ENCODE measurements around the gene RRP36. TPM values are rescaled to one million over a fixed set of nuclear protein-coding genes. Genes with fewer than 3 reads are reported as not detected.

RRP36 gene
- total and polyA plus RNA-seq, 9 of the 15 experiments (the other 6 are each of a cell fraction or from before 2014, with no cell fraction given), result 27.6 to 150 (median 114) TPM

DNA sequence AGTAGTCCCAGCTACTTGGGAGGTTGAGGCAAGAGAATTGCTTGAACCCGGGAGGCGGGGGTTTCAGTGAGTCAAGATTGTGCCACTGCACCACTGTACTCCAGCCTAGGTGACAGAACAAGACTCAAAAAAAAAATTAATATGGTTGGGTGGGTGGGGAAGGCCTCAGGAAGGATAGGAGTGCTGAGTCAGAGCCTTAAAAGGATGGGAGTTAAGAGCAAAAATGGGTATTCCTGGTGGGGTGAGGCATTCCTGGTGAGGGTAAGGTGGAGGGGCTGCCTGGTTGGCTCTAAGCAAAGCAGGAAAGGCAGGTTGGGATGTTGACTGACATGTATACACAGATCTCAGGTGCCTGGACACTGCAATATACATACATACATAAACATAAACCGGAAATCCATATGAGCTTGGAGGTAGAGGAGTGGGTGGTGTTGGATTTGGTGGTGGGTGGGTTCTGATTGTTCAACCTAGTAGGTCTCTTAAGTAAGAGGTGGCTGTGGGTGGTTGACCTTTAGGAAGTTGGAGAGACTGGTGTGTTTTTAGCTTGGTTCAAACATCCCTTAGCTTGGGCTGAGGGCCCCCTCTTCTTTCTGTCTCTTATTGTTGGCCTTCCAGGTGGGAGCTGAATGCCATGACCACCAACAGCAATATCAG, 1.2 kb upstream of the RRP36 start:
- ChIA-PET CTCF (ENCODE audit: low intra/inter-chr PET ratio) (no interaction called here), POLR2A (interaction anchor here (0.6 to 2.5 kb wide), 9 partner anchors 9 to 894 kb away, joined by 3 to 17 read pairs (median 4); partner anchors contain the start of genes CNPY3, CUL7 and PEX6)
- Histone ChIP-seq H3K36me3 (ENCODE audit: control insufficient read depth, insufficient read depth, low read length) (peaks cover 75% of the 10 kb centered on the region), H3K4me1 (replicated peaks in 1 of 2; ENCODE audit: control insufficient read depth in 2 of 2, insufficient read depth in 2 of 2, low read length in 2 of 2) (peaks cover 41% of the 10 kb centered on the region in 2 experiments), H2AFZ (ENCODE audit: low read depth, low read length) (no peak overlapping the region), H3K4me3 (no peak overlapping the region), H3K27me3 (ENCODE audit: control insufficient read depth in 2 of 2, insufficient read depth in 2 of 2, low read length in 2 of 2) (no peaks in the 10 kb centered on the region), H3K9me1 (ENCODE audit: control insufficient read depth, insufficient read depth, low read length) (no peaks in the 10 kb centered on the region), H3K9me3 (replicated peaks; ENCODE audit: control insufficient read depth, insufficient read depth, low read depth, low read length) (no peaks in the 10 kb centered on the region), H3K79me2 (ENCODE audit: control insufficient read depth, insufficient read depth, low read length) (peaks cover 65% of the 10 kb centered on the region), H3K4me2 (ENCODE audit: insufficient read depth, low read length) (peak overlapping the region; percentile 100), H4K20me1 (replicated peaks; ENCODE audit: control insufficient read depth, insufficient read depth, low read length) (no peaks in the 10 kb centered on the region), H3K9ac (ENCODE audit: insufficient read depth in 1 of 2, low read depth in 2 of 2, low read length in 2 of 2) (peak overlapping the region; percentile 82 to 94; a peak in 1 of 4 replicates), H3K27ac (ENCODE audit: extremely low read depth, low read depth, low read length) (peak overlapping the region; percentile 83)
- DNase-seq (ENCODE audit: extremely low read depth in 1 of 4, low spot score in 3 of 4) (no peak), FAIRE-seq (no peak), ATAC-seq (no peak)
- TF ChIP-seq C11orf30 (IDR thresholded peaks at IDR 0.05; ENCODE audit: low read depth) (peak; percentile 75), ZNF316 (IDR thresholded peaks at IDR 0.05) (peak; percentile 91), ZNF75A (CRISPR knock-in tag; IDR thresholded peaks at IDR 0.05) (no peak), FOXJ2 (tag; IDR thresholded peaks at IDR 0.05) (no peak), POLR3G (IDR thresholded peaks at IDR 0.05; ENCODE audit: extremely low read depth, insufficient read length, insufficient replicate concordance) (no peak), MAFG (tag; conservative IDR thresholded peaks at IDR 0.05) (peak; percentile 46; the same call in 1 of the 2 replicates), NFE2 (IDR thresholded peaks at IDR 0.05; ENCODE audit: low read depth) (peak; percentile 49)
- TF ChIP-seq, protein P1, sequence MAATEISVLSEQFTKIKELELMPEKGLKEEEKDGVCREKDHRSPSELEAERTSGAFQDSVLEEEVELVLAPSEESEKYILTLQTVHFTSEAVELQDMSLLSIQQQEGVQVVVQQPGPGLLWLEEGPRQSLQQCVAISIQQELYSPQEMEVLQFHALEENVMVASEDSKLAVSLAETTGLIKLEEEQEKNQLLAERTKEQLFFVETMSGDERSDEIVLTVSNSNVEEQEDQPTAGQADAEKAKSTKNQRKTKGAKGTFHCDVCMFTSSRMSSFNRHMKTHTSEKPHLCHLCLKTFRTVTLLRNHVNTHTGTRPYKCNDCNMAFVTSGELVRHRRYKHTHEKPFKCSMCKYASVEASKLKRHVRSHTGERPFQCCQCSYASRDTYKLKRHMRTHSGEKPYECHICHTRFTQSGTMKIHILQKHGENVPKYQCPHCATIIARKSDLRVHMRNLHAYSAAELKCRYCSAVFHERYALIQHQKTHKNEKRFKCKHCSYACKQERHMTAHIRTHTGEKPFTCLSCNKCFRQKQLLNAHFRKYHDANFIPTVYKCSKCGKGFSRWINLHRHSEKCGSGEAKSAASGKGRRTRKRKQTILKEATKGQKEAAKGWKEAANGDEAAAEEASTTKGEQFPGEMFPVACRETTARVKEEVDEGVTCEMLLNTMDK (IDR thresholded peaks at IDR 0.05; ENCODE audit: borderline replicate concordance, insufficient read depth, low read depth, low read length, poor library complexity, severe bottlenecking), result no peak
- BruUV-seq (replicated peaks), result no TSS peak
- 89% methylated on average over 3 of the region's 3 CpGs for WGBS (ENCODE audit: insufficient coverage, low coverage, missing lambda C conversion rate)
- intact Hi-C loops (cut with micrococcal nuclease), result no loop called here
- in situ Hi-C loops (cut with MboI), result no loop called here

Data from K562 (cell line).